Activated B cell treated with CpG ODN at 0.5 μM for 24 hours (primary cell): ENCODE results near the gene GALC. TPM values are rescaled to one million over a fixed set of nuclear protein-coding genes. Genes with fewer than 3 reads are reported as not detected.

Experiments used
- ATAC-seq: fragments of 200-7000 bp; cut with Tn5 transposase; one replicate; pipeline ENCODE4 v1.10.0; 2021; ENCODE audit warnings: low read depth, mild to moderate bottlenecking, moderate library complexity
- CTCF ChIA-PET: fragments of 350-600 bp; sonication (Branson Sonifier 250); formaldehyde crosslinking; loops from one replicate; lab custom pipeline; 2021; ENCODE audit warnings: antibody characterized with exemption; lab: Charles Lee
- POLR2A ChIA-PET: fragments of 350-600 bp; sonication (Branson Sonifier 250); formaldehyde crosslinking; loops from one replicate; lab custom pipeline; 2021; ENCODE audit warnings: antibody characterized with exemption; lab: Charles Lee
- DNase-seq: peaks from one replicate; pipeline ENCODE4 v3.0.0; 2022
- H3K27ac Mint-ChIP-seq: one replicate; pipeline ENCODE4 v1.8.0; 2020; ENCODE audit warnings: mixed read lengths
- H3K27me3 Mint-ChIP-seq: one replicate; pipeline ENCODE4 v1.8.0; 2021; ENCODE audit warnings: mixed read lengths
- H3K36me3 Mint-ChIP-seq: one replicate; pipeline ENCODE4 v1.8.0; 2021; ENCODE audit warnings: low read depth, mixed read lengths
- H3K4me1 Mint-ChIP-seq: one replicate; pipeline ENCODE4 v1.8.0; 2021; ENCODE audit warnings: mixed read lengths
- H3K4me3 Mint-ChIP-seq: one replicate; pipeline ENCODE4 v1.8.0; 2020; ENCODE audit warnings: mild to moderate bottlenecking, mixed read lengths
- H3K9me3 Mint-ChIP-seq: one replicate; pipeline ENCODE4 v1.8.0; 2020; ENCODE audit warnings: mixed read lengths
- intact Hi-C: fragments of 100-400 bp; cut with micrococcal nuclease; formaldehyde crosslinking; loops from one replicate; pipeline ENCODE4 v1.15.1; 2024
- total RNA-seq: library from RNA; stranded (reverse); gene quantifications from 2 replicates; pipeline ENCODE4 v1.2.3, GENCODE V29; 2022
- TF ChIP-seq, protein P1 (sequence below): fragments of 200-600 bp; IDR thresholded peaks from one replicate; pipeline ENCODE4 v1.8.0; 2022; ENCODE audit warnings: antibody characterized with exemption, mild to moderate bottlenecking

GALC gene
- total RNA-seq, 1 donor from 2014 or later, result 8.3 TPM

DNA sequence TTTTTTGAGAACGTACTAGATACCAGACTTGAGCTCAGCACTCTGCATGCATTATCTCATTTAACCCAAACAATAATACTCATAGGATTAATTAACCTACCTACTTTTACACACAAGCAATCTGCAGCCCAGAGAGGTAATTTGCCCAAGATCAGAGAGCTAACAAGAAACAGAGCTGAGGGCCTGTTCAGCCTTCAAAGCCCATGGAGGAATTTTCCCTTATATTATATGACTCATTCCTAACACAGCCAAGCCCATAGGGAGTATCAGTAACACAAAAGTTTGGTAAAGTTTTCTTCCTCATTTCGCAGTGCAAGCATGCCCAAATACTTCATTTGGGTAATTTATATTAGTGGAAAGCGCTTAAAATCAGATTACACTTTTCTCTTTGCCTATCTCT lies 94.7 kb downstream of the GALC start:
- DNase-seq (no peak), ATAC-seq (no peak)
- H3K4me3 Mint-ChIP-seq, result no peak overlapping the region
- peaks cover 8% of the 10 kb centered on the region for H3K27me3 Mint-ChIP-seq
- TF ChIP-seq, protein P1, sequence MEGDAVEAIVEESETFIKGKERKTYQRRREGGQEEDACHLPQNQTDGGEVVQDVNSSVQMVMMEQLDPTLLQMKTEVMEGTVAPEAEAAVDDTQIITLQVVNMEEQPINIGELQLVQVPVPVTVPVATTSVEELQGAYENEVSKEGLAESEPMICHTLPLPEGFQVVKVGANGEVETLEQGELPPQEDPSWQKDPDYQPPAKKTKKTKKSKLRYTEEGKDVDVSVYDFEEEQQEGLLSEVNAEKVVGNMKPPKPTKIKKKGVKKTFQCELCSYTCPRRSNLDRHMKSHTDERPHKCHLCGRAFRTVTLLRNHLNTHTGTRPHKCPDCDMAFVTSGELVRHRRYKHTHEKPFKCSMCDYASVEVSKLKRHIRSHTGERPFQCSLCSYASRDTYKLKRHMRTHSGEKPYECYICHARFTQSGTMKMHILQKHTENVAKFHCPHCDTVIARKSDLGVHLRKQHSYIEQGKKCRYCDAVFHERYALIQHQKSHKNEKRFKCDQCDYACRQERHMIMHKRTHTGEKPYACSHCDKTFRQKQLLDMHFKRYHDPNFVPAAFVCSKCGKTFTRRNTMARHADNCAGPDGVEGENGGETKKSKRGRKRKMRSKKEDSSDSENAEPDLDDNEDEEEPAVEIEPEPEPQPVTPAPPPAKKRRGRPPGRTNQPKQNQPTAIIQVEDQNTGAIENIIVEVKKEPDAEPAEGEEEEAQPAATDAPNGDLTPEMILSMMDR, result no peak
- ChIA-PET POLR2A (no interaction called here), CTCF (interaction anchor here (1.3 kb wide), 1 partner anchor 93 kb away, joined by 3 read pairs; no protein-coding TSS in a partner anchor)
- intact Hi-C loops, result no loop called here
- H3K27ac Mint-ChIP-seq, result no peak overlapping the region
- no peaks in the 10 kb centered on the region for H3K36me3 Mint-ChIP-seq
- no peaks in the 10 kb centered on the region for H3K4me1 Mint-ChIP-seq
- H3K9me3 Mint-ChIP-seq, result no peaks in the 10 kb centered on the region

DNA sequence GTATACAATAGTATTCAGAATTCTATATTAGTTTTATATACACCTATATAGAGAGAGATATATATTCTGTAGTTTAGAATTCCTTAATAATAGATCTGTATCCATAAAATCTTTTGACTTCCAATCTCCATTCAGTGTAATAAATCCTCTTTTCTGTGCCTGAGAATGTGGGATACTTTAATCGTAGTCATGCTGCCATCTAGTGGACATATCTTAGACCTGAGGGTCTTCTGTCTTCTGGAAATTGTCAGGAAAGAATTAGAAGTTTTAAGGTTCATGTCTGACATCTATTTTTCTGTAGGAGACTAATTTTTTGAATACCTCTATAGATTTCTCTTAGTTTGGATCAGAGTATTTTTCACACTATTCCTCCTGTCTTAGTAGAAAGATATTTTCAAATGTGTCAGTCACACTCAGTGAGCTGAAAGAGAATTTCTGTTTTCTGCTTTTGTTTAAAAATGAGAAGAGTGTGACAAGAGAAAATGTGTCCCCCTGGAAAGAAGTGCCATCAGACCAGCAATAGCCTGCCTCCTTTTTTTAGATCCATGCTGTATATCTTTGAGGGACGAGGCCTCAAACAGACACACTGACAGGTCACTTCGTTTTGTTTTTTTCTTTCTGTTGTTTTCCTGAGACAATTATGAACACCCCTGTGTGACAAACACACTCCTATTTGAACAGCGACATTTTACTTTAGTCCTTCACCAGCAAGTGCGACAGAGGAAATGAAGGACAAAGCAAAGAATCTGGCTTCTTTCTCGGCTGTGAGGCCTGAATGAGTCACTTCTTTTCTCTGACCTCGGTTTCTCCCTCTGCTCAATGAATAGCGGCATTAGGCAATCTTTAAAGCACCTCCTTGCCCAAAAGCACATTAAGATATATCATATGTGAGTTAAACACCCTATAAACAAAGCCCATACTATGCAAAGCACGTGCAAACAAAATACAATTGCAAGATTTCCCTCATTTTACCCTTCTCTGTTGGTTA lies 96.3 kb downstream of the GALC start:
- no peak for ATAC-seq
- CTCF ChIA-PET, result interaction anchor here (1.0 to 1.2 kb wide), 2 partner anchors 34 to 92 kb away, joined by 3 to 4 read pairs; no protein-coding TSS in a partner anchor
- no peak for DNase-seq
- Mint-ChIP-seq H3K27me3 (peaks cover 8% of the 10 kb centered on the region), H3K4me3 (no peak overlapping the region), H3K4me1 (no peaks in the 10 kb centered on the region), H3K36me3 (no peaks in the 10 kb centered on the region), H3K9me3 (no peaks in the 10 kb centered on the region), H3K27ac (no peak overlapping the region)
- POLR2A ChIA-PET, result no interaction called here
- intact Hi-C loops, result loop anchor here (1.0 kb wide), 1 partner anchor 151 kb away; no protein-coding TSS in a partner anchor
- TF ChIP-seq, protein P1, result no peak

DNA sequence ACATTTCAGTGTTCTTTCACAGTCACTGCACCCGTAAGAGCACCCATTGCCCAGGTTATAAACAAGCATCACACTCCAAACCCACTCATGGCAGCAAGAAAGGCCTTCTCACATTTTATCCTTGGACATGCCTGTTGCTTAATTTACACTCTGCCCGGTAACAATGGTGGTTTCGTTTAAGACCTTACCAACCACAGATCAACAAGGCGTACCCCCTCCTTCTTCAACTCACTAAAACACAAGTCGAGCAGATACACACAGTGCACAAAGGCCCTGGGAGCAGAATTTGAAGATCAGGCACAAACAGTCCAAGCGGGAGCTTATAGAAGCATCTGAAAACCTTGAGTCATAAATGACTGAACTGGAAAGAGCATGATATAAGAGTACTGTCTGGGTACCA lies 98.1 kb downstream of the GALC start:
- CTCF ChIA-PET, result no interaction called here
- TF ChIP-seq, protein P1, result no peak
- peaks cover 8% of the 10 kb centered on the region for H3K27me3 Mint-ChIP-seq

DNA sequence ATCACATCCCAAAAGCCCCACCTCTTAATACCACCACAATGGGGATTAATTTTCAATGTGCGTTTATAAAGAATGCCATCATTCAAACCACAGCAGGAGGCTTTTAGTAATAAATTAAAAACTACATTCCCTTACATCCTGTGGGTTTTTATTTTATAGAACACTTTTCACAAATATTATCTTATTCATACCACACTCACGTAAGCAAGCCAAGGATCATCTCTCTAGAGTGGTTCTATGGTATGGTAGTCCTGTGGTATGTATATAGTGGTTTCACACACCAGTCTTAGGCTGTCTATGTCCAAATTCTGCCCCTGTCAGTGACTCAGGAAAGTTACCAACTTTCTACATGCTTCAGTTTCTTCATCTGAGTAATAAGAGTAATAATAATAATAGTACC lies 100.2 kb downstream of the GALC start:
- TF ChIP-seq, protein P1, result no peak
- CTCF ChIA-PET, result no interaction called here
- Mint-ChIP-seq H3K4me3 (no peak overlapping the region), H3K36me3 (no peaks in the 10 kb centered on the region), H3K27ac (no peak overlapping the region), H3K27me3 (peaks cover 8% of the 10 kb centered on the region), H3K4me1 (no peaks in the 10 kb centered on the region), H3K9me3 (no peaks in the 10 kb centered on the region)
- no peak for ATAC-seq
- POLR2A ChIA-PET, result no interaction called here
- intact Hi-C loops, result no loop called here
- DNase-seq, result no peak

More for the DNA sequence above, 98.1 kb downstream of the GALC start:
- DNase-seq, result no peak
- H3K27ac Mint-ChIP-seq, result no peak overlapping the region
- H3K9me3 Mint-ChIP-seq, result no peaks in the 10 kb centered on the region
- no peak for ATAC-seq
- no peaks in the 10 kb centered on the region for H3K36me3 Mint-ChIP-seq
- intact Hi-C loops, result no loop called here
- H3K4me1 Mint-ChIP-seq, result no peaks in the 10 kb centered on the region
- H3K4me3 Mint-ChIP-seq, result no peak overlapping the region
- POLR2A ChIA-PET, result no interaction called here
